ENCODE results near the gene RSPO4.

DNA sequence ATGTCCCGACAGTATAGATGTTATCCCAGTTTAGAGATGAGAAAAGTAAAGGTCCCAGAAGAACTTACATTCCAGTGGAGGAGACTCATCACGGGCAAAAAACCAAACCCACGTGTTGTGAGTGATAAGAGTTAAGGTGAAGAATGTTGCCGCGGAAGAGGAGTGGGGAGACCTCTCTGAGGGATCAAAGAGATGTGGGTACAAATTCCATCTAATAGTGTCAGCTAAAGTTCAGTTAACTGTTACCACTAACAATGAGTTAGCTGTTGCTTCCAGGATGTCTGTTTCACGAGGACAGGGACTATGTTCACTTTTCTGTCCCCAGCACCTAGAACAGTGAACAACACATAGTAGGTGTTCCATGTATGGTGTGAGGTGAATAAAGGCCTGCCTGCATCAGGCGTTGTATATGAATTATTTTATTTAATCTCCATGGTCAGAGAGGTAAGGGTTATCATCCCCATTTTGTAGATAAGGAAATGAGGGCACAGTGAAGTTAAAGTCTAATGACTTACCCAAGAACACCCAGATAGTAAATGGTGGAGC lies 39.8 kb upstream of the RSPO4 start:
- TF ChIP-seq, protein P1, sequence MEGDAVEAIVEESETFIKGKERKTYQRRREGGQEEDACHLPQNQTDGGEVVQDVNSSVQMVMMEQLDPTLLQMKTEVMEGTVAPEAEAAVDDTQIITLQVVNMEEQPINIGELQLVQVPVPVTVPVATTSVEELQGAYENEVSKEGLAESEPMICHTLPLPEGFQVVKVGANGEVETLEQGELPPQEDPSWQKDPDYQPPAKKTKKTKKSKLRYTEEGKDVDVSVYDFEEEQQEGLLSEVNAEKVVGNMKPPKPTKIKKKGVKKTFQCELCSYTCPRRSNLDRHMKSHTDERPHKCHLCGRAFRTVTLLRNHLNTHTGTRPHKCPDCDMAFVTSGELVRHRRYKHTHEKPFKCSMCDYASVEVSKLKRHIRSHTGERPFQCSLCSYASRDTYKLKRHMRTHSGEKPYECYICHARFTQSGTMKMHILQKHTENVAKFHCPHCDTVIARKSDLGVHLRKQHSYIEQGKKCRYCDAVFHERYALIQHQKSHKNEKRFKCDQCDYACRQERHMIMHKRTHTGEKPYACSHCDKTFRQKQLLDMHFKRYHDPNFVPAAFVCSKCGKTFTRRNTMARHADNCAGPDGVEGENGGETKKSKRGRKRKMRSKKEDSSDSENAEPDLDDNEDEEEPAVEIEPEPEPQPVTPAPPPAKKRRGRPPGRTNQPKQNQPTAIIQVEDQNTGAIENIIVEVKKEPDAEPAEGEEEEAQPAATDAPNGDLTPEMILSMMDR (IDR thresholded peaks at IDR 0.05; ENCODE audit: low read length): no peak
- TF ChIP-seq EZH2 (optimal IDR thresholded peaks at IDR 0.05; ENCODE audit: low read depth, low read length) (no peak), EZH2phosphoT487 (IDR thresholded peaks at IDR 0.05; ENCODE audit: low read length) (no peak)

Data from MM.1S (cell line).